K562 (cell line): ENCODE data around the gene SBF1. TPM values are rescaled to one million over a fixed set of nuclear protein-coding genes. Genes with fewer than 3 reads are reported as not detected.

Experiments
- ATAC-seq: fragments of 200-7000 bp; cut with Tn5 transposase; 3 replicates; pipeline ENCODE4 v1.9.1; 2020; ENCODE audit warnings: moderate library complexity
- BruUV-seq: library from RNA; stranded (reverse); fragments of 400-500 nt; replicated peaks from 2 replicates; lab custom pipeline; 2021; lab: Mats Ljungman, UMichigan
- CTCF ChIA-PET: fragments of 300-600 bp; formaldehyde crosslinking; extraction: SDS; loops from one replicate; lab custom pipeline; 2021; ENCODE audit warnings: low intra/inter-chr PET ratio; lab: Yijun Ruan, JAX
- POLR2A ChIA-PET: fragments of 300-600, 350-650 bp; sonication (Branson Sonifier 250); formaldehyde crosslinking; extraction: SDS; loops from one replicate; lab custom pipeline; 2021; ENCODE audit warnings: antibody characterized with exemption, inconsistent platforms; lab: Yijun Ruan, JAX
- DNase-seq, 4 experiments: peaks; one replicate each; pipeline versions ENCODE4 v3.0.0 to v3.0.0-alpha.2; 2011 to 2018; ENCODE audit warnings: low spot score in 3 of 4, mixed read lengths in 3 of 4; ENCODE audit errors: extremely low read depth in 1 of 4
- FAIRE-seq: peaks from 2 replicates; lab custom pipeline; 2011; peaks lifted over from hg19 to GRCh38; lab: Jason Lieb, UNC
- H2AFZ ChIP-seq: 2 replicates; pipeline ENCODE4 v1.6.0; 2011; ENCODE audit warnings: low read depth, low read length, control low read depth, inconsistent platforms
- H3K27ac ChIP-seq: fragments of 200-600 bp; 3 replicates; pipeline ENCODE4 v1.8.0; 2011; ENCODE audit warnings: low read depth, mild to moderate bottlenecking, control low read depth, inconsistent platforms, low read length, moderate library complexity, mixed read lengths; ENCODE audit errors: extremely low read depth
- H3K27me3 ChIP-seq, 2 experiments: fragments of 300-600 bp in 1 of 2; 2 replicates in 1 of 2; 3 replicates in 1 of 2; pipeline versions ENCODE4 v1.6.0 to v1.8.0; 2011; ENCODE audit warnings: inconsistent platforms in 2 of 2, low read length in 2 of 2, mild to moderate bottlenecking in 1 of 2, mixed read lengths in 1 of 2, moderate library complexity in 1 of 2; ENCODE audit not compliant: control insufficient read depth in 2 of 2, insufficient read depth in 2 of 2
- H3K36me3 ChIP-seq: fragments of 300-600 bp; 3 replicates; pipeline ENCODE4 v1.8.0; 2011; ENCODE audit warnings: mild to moderate bottlenecking, low read length, inconsistent platforms; ENCODE audit not compliant: control insufficient read depth, insufficient read depth
- H3K4me1 ChIP-seq, 2 experiments: fragments of 200-600 bp in 1 of 2; replicated peaks in 1 of 2; 2 replicates in 1 of 2; 3 replicates in 1 of 2; pipeline versions ENCODE4 v1.5.1 to v1.8.0; 2011; ENCODE audit warnings: inconsistent platforms in 2 of 2, low read length in 2 of 2, mild to moderate bottlenecking in 1 of 2, mixed read lengths in 1 of 2, moderate library complexity in 1 of 2; ENCODE audit not compliant: control insufficient read depth in 2 of 2, insufficient read depth in 2 of 2
- H3K4me2 ChIP-seq: 2 replicates; pipeline ENCODE4 v1.6.1; 2011; ENCODE audit warnings: low read length, control low read depth, inconsistent platforms, mixed read lengths; ENCODE audit not compliant: insufficient read depth
- H3K4me3 ChIP-seq: fragments of 200-600 bp; sonication (generic), shearing (Covaris generic); 2 replicates; pipeline ENCODE4 v1.5.1; 2016; ENCODE audit warnings: control low read depth, inconsistent platforms
- H3K79me2 ChIP-seq: fragments of 200-600 bp; 3 replicates; pipeline ENCODE4 v1.8.0; 2011; ENCODE audit warnings: low read length, inconsistent platforms; ENCODE audit not compliant: control insufficient read depth, insufficient read depth
- H3K9ac ChIP-seq, 2 experiments: 2 replicates each; pipeline versions ENCODE4 v1.6.0 to v1.6.1; 2011; ENCODE audit warnings: low read depth in 2 of 2, low read length in 2 of 2, control low read depth in 1 of 2, inconsistent platforms in 1 of 2, mild to moderate bottlenecking in 1 of 2, mixed read lengths in 1 of 2; ENCODE audit not compliant: insufficient read depth in 1 of 2
- H3K9me1 ChIP-seq: one replicate; pipeline ENCODE4 v1.6.0; 2011; ENCODE audit warnings: inconsistent platforms, mild to moderate bottlenecking, low read length, moderate library complexity; ENCODE audit not compliant: control insufficient read depth, insufficient read depth
- H3K9me3 ChIP-seq: replicated peaks from 2 replicates; pipeline ENCODE4 v1.5.1; 2011; ENCODE audit warnings: low read depth, low read length, inconsistent platforms; ENCODE audit not compliant: control insufficient read depth, insufficient read depth
- H4K20me1 ChIP-seq: replicated peaks from 2 replicates; pipeline ENCODE4 v1.6.1; 2011; ENCODE audit warnings: low read length, inconsistent platforms, mixed read lengths; ENCODE audit not compliant: control insufficient read depth, insufficient read depth
- CREM ChIP-seq: IDR thresholded peaks from 2 replicates; pipeline ENCODE4 v1.6.1; 2014; ENCODE audit warnings: antibody characterized with exemption, low read depth
- HLTF ChIP-seq: fragments of 450-650 bp; IDR thresholded peaks from 2 replicates; pipeline ENCODE4 v1.6.1; 2016
- L3MBTL2 ChIP-seq: fragments of 450-650 bp; IDR thresholded peaks from 2 replicates; pipeline ENCODE4 v1.6.1; 2016; ENCODE audit warnings: mild to moderate bottlenecking, moderate library complexity
- LEF1 ChIP-seq: fragments of 450-650 bp; IDR thresholded peaks from 2 replicates; pipeline ENCODE4 v1.6.1; 2016; ENCODE audit warnings: mild to moderate bottlenecking
- SP2 ChIP-seq: IDR thresholded peaks from 2 replicates; pipeline ENCODE4 v1.6.1; 2011; ENCODE audit warnings: mild to moderate bottlenecking, low read depth, low read length, moderate library complexity; ENCODE audit not compliant: poor library complexity, severe bottlenecking; ENCODE audit errors: extremely low read depth
- ZEB2 ChIP-seq: fragments of 450-650 bp; IDR thresholded peaks from 2 replicates; pipeline ENCODE4 v1.6.1; 2016
- ZKSCAN3 ChIP-seq: fragments of 250-450 bp; sonication (Bioruptor Pico); IDR thresholded peaks from 2 replicates; pipeline ENCODE4 v1.4.0; 2020
- WGBS: fragments of 100-300 bp; shearing (Covaris generic); methylation state at CpG from one replicate; pipeline ENCODE4 v1.1.6; 2016; ENCODE audit warnings: low coverage, mixed read lengths; ENCODE audit not compliant: insufficient coverage; ENCODE audit errors: missing lambda C conversion rate; 5-methylcytosine and 5-hydroxymethylcytosine counted together
- in situ Hi-C: fragments of 300-500 bp; cut with MboI; formaldehyde crosslinking; loops from 4 replicates; pipeline ENCODE4 v1.15.0; 2018; ENCODE audit warnings: inconsistent platforms, mixed read lengths
- intact Hi-C: fragments of 100-400 bp; cut with micrococcal nuclease; formaldehyde crosslinking; loops from 2 replicates; pipeline ENCODE4 v1.14.2; 2022
- polyA plus RNA-seq, 8 experiments: library from polyadenylated mRNA; depleted of rRNA in 4 of 8; stranded (reverse) in 5 of 8; unstranded in 3 of 8; fragments of >200 nt; fragmentation: Nextera tagmentation in 2 of 8; fragmentation: Illumina TruSeq in 1 of 8; extraction: Ambion mirVana in 2 of 8; extraction: Trizol in 1 of 8; gene quantifications; 2 replicates each; pipeline versions ENCODE4 v1.2.1 to v1.2.3, GENCODE V29; 2011 to 2014; ENCODE audit warnings: inconsistent platforms in 1 of 8, missing spikeins in 1 of 8
- total RNA-seq, 7 experiments: library from RNA; depleted of rRNA in 6 of 7; stranded (reverse); fragments of >200 nt in 6 of 7; fragmentation: Illumina TruSeq in 2 of 7; extraction: Trizol in 2 of 7; gene quantifications; 2 replicates each; pipeline versions ENCODE4 v1.2.1 to v1.2.3, GENCODE V29; 2011 to 2021; ENCODE audit warnings: low replicate concordance in 1 of 7
- TF ChIP-seq, protein P1 (sequence below): fragments of 450-650 bp; formaldehyde crosslinking; IDR thresholded peaks from 2 replicates; pipeline ENCODE4 v1.4.0; 2022; ENCODE audit warnings: mild to moderate bottlenecking, moderate library complexity

The SBF1 gene
- total and polyA plus RNA-seq, 9 of the 15 experiments (the other 6 are each of a cell fraction or from before 2014, with no cell fraction given) = 0.44 to 50.4 (median 11.4) TPM

DNA sequence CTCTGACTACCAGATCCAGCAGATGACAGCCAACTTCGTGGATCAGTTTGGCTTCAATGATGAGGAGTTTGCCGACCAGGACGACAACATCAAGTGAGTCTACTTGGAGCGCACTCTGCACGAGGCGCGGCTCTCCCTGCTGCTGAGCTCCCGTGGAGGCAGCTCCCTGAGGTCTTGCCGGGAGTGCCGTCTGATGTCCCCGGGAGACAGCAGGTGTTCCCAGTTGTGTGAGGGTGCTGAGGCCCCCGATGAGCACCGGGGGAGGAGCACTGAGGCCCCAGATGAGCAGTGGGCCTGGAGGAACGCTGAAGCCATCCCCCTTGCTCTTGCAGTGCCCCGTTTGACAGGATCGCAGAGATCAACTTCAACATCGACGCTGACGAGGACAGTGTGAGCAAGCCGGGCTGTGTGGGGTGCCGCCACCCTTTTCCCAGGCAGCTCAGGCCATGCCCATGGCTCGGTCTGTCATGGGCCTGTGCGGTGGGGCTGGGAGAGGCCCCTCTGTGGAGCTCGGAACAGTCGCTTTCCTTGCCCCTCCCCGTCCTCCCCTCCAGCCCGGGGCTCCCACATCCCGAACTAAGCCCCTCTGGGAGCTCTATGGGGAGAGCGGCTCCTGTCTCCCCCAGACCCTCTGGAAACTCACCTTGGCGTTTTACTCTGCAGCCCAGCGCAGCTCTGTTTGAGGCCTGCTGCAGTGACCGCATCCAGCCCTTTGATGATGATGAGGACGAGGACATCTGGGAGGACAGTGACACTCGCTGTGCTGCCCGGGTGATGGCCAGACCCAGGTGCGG lies 37.1 kb downstream of the SBF1 start:
- ATAC-seq = no peak
- intact Hi-C loops = no loop called here
- H3K27me3 ChIP-seq = no peaks in the 10 kb centered on the region
- BruUV-seq = no TSS peak
- CTCF ChIA-PET = interaction anchor here (0.7 kb wide), 1 partner anchor 209 kb away, joined by 3 read pairs; no protein-coding TSS in a partner anchor
- H3K27ac ChIP-seq = no peak overlapping the region
- in situ Hi-C loops = no loop called here
- POLR2A ChIA-PET = interaction anchor here (1.2 to 1.7 kb wide), 2 partner anchors 11 to 13 kb away, joined by 5 read pairs; no protein-coding TSS in a partner anchor
- H3K9me3 ChIP-seq = no peaks in the 10 kb centered on the region
- DNase-seq = no peak
- TF ChIP-seq LEF1 (no peak), CREM (no peak), ZKSCAN3 (CRISPR knock-in tag) (no peak), ZEB2 (no peak), HLTF (no peak), SP2 (no peak), L3MBTL2 (no peak)
- TF ChIP-seq, protein P1, sequence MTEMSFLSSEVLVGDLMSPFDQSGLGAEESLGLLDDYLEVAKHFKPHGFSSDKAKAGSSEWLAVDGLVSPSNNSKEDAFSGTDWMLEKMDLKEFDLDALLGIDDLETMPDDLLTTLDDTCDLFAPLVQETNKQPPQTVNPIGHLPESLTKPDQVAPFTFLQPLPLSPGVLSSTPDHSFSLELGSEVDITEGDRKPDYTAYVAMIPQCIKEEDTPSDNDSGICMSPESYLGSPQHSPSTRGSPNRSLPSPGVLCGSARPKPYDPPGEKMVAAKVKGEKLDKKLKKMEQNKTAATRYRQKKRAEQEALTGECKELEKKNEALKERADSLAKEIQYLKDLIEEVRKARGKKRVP (CRISPR knock-in tag) = no peak
- TF ChIP-seq, all 486 proteins: peak for 0
- H3K36me3 ChIP-seq = peaks cover 54% of the 10 kb centered on the region; the same call in 1 of the 3 replicates
- no peaks in the 10 kb centered on the region for H3K79me2 ChIP-seq
- H3K9ac ChIP-seq = peak overlapping the region in 1 of 2 experiments; percentile 17; a peak in 1 of 4 replicates
- no peak overlapping the region for H2AFZ ChIP-seq
- 84% methylated on average over 13 of the region's 36 CpGs for WGBS
- no peaks in the 10 kb centered on the region for H4K20me1 ChIP-seq
- no peaks in the 10 kb centered on the region for H3K9me1 ChIP-seq
- no peak for FAIRE-seq
- no peak overlapping the region for H3K4me2 ChIP-seq
- peaks cover 0 to 11% of the 10 kb centered on the region in 2 experiments; a peak in 2 of 5 replicates for H3K4me1 ChIP-seq
- H3K4me3 ChIP-seq = no peak overlapping the region
